Fibroblast of skin of back (primary cell): Measurements from ENCODE around the gene GAGE12G. TPM values are rescaled to one million over a fixed set of nuclear protein-coding genes. Genes with fewer than 3 reads are reported as not detected.
"Not testable (repeated sequence)": the region's sequence is repeated elsewhere in the genome, so short reads cannot be mapped to it uniquely, and the experiment has no call there.

Experiments used
- DNase-seq: peaks from one replicate; pipeline ENCODE4 v3.0.0-alpha.2; 2013
- polyA plus RNA-seq, 2 experiments: library from polyadenylated mRNA; unstranded; fragments of 120-200 nt; gene quantifications; one replicate each; pipeline ENCODE4 v1.2.1, GENCODE V29; 2013; ENCODE audit not compliant: insufficient read length in 2 of 2

Gene GAGE12G, protein sequence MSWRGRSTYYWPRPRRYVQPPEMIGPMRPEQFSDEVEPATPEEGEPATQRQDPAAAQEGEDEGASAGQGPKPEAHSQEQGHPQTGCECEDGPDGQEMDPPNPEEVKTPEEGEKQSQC
- not detected for polyA plus RNA-seq (2013, experiment 1 of 2; ENCODE audit: insufficient read length)
- not detected for polyA plus RNA-seq (2013, experiment 2 of 2; ENCODE audit: insufficient read length)

DNA sequence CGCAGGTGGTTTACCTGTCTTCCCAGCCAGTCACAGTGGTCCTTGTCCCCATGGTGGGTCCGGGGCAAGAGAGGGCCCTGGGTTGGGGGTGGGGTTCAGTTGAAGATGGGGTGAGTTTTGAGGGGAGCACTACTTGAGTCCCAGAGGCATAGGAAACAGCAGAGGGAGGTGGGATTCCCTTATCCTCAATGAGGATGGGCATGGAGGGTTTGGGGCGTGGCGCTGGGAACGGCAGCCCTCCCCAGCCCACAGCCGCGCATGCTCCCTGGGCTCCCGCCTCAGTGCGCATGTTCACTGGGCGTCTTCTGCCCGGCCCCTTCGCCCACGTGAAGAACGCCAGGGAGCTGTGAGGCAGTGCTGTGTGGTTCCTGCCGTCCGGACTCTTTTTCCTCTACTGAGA lies at the start of gene GAGE12G:
Gene GAGE12G, plus strand, starts transcription at position 301 of the 400 bp plus-strand sequence. CDS start 1,155 bp downstream, outside the sequence.
- not testable (repeated sequence) for DNase-seq

DNA sequence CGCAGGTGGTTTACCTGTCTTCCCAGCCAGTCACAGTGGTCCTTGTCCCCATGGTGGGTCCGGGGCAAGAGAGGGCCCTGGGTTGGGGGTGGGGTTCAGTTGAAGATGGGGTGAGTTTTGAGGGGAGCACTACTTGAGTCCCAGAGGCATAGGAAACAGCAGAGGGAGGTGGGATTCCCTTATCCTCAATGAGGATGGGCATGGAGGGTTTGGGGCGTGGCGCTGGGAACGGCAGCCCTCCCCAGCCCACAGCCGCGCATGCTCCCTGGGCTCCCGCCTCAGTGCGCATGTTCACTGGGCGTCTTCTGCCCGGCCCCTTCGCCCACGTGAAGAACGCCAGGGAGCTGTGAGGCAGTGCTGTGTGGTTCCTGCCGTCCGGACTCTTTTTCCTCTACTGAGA lies 38.3 kb upstream of the GAGE12G start, which contains the start of gene GAGE12C:
Gene GAGE12C, plus strand, starts transcription at position 301 of the 400 bp plus-strand sequence. CDS start 1,155 bp downstream, outside the sequence.
- DNase-seq, result not testable (repeated sequence)

DNA sequence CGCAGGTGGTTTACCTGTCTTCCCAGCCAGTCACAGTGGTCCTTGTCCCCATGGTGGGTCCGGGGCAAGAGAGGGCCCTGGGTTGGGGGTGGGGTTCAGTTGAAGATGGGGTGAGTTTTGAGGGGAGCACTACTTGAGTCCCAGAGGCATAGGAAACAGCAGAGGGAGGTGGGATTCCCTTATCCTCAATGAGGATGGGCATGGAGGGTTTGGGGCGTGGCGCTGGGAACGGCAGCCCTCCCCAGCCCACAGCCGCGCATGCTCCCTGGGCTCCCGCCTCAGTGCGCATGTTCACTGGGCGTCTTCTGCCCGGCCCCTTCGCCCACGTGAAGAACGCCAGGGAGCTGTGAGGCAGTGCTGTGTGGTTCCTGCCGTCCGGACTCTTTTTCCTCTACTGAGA lies 28.8 kb upstream of the GAGE12G start, which contains the start of gene GAGE12D:
Gene GAGE12D, plus strand, starts transcription at position 301 of the 400 bp plus-strand sequence. CDS start 1,155 bp downstream, outside the sequence.
- DNase-seq, result not testable (repeated sequence)

DNA sequence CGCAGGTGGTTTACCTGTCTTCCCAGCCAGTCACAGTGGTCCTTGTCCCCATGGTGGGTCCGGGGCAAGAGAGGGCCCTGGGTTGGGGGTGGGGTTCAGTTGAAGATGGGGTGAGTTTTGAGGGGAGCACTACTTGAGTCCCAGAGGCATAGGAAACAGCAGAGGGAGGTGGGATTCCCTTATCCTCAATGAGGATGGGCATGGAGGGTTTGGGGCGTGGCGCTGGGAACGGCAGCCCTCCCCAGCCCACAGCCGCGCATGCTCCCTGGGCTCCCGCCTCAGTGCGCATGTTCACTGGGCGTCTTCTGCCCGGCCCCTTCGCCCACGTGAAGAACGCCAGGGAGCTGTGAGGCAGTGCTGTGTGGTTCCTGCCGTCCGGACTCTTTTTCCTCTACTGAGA lies 19.2 kb upstream of the GAGE12G start, which contains the start of gene GAGE12E:
Gene GAGE12E, plus strand, starts transcription at position 301 of the 400 bp plus-strand sequence. CDS start 1,155 bp downstream, outside the sequence.
- not testable (repeated sequence) for DNase-seq

DNA sequence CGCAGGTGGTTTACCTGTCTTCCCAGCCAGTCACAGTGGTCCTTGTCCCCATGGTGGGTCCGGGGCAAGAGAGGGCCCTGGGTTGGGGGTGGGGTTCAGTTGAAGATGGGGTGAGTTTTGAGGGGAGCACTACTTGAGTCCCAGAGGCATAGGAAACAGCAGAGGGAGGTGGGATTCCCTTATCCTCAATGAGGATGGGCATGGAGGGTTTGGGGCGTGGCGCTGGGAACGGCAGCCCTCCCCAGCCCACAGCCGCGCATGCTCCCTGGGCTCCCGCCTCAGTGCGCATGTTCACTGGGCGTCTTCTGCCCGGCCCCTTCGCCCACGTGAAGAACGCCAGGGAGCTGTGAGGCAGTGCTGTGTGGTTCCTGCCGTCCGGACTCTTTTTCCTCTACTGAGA lies 9.7 kb upstream of the GAGE12G start, which contains the start of gene GAGE12F:
Gene GAGE12F, plus strand, starts transcription at position 301 of the 400 bp plus-strand sequence. CDS start 1,155 bp downstream, outside the sequence.
- not testable (repeated sequence) for DNase-seq

DNA sequence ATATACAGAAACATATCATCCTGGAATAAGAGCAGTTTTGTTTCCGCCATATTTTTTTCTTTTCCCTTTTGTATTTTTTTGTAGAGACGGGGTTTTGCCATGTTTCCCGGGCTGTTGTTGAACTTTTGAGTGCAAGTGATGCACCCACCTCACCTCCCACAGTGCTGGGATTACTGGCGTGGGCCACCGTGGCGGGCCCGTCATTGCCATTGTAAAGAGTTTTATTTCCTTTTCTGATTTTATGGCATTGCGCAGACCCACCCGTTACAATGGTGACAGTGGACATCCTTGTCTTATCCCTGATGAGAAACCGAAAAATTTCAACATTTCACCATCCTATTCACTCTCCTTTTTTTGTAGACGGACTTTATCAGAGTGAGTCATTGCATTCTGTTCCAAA lies 1.5 kb upstream of the GAGE12G start:
- not testable (repeated sequence) for DNase-seq

DNA sequence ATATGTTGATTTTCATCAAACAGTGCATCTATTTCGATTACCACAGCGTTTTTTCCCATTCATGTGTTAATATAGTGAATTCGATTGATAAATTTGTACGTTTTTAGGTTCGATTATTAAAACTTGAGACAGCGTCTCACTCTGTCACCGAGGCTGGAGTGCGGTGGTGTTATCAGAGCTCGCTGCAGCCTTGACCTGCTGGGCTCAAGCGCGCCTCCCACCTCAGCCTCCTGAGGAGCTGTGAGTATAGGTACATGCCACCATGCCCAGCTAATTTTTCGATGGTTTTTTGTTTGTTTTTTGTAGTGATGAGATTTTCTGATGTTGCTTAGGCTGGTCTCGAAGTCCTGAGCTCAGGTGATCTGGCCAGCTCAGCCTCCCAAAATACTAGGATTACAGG lies 1.0 kb upstream of the GAGE12G start:
- not testable (repeated sequence) for DNase-seq

DNA sequence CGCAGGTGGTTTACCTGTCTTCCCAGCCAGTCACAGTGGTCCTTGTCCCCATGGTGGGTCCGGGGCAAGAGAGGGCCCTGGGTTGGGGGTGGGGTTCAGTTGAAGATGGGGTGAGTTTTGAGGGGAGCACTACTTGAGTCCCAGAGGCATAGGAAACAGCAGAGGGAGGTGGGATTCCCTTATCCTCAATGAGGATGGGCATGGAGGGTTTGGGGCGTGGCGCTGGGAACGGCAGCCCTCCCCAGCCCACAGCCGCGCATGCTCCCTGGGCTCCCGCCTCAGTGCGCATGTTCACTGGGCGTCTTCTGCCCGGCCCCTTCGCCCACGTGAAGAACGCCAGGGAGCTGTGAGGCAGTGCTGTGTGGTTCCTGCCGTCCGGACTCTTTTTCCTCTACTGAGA lies 9.4 kb downstream of the GAGE12G start, which contains the start of gene GAGE12H:
Gene GAGE12H, plus strand, starts transcription at position 301 of the 400 bp plus-strand sequence. CDS start 1,155 bp downstream, outside the sequence.
- not testable (repeated sequence) for DNase-seq

DNA sequence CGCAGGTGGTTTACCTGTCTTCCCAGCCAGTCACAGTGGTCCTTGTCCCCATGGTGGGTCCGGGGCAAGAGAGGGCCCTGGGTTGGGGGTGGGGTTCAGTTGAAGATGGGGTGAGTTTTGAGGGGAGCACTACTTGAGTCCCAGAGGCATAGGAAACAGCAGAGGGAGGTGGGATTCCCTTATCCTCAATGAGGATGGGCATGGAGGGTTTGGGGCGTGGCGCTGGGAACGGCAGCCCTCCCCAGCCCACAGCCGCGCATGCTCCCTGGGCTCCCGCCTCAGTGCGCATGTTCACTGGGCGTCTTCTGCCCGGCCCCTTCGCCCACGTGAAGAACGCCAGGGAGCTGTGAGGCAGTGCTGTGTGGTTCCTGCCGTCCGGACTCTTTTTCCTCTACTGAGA lies 19.0 kb downstream of the GAGE12G start, which contains the start of gene GAGE2A:
Gene GAGE2A, plus strand, starts transcription at position 301 of the 400 bp plus-strand sequence. CDS start 1,155 bp downstream, outside the sequence.
- not testable (repeated sequence) for DNase-seq

DNA sequence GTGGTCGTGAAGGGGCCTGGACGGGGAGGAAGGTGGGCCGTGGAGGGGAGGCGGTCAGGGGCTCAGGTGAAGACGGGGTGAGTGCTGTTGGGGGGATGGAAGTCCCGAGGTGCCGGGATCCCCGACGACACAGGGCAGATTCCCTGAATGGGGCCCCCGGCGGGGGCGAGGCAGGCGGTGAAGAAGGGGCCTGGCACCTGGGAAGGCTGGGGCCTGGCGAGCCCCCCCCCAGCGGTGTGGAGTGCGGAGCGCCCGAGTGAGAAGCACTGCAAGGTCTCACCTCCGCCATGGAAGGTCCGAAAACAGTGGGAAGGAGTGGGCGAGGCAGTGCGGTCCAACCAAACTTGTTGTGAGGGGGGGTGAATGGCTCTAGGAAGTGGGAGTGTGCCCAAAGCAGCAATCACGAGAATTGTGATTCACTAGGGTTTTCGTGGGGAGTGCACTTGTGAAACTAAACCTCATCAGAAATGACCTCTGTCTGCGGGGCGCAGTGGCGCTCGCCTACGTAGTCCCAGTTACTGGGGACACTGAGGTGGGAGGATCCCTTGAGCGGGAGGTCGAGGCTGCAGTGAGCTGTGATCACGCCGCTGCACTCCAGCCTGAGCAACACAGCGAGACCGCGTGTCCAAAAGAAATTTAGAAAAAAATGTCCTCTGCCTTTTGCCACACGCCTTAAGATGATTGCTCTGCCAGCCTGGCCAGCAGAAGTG lies 19.7 kb downstream of the GAGE12G start:
- not testable (repeated sequence) for DNase-seq

DNA sequence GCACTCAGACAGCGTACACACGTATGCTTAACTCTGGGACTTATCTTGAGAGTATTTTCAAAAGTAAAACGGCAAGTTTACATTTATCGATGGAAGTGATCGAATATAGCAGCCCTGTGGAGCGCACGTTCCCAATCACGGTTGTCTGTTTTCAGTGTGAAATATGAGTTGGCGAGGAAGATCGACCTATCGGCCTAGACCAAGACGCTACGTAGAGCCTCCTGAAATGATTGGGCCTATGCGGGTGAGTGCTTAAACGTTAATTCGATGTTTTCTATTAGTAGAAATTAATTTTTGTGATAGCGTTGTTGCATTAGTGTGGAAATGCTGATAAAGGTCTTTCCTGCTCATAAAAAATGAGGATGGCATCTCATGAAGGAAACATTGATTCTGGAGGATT lies 20.3 kb downstream of the GAGE12G start:
- not testable (repeated sequence) for DNase-seq

DNA sequence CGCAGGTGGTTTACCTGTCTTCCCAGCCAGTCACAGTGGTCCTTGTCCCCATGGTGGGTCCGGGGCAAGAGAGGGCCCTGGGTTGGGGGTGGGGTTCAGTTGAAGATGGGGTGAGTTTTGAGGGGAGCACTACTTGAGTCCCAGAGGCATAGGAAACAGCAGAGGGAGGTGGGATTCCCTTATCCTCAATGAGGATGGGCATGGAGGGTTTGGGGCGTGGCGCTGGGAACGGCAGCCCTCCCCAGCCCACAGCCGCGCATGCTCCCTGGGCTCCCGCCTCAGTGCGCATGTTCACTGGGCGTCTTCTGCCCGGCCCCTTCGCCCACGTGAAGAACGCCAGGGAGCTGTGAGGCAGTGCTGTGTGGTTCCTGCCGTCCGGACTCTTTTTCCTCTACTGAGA lies 28.5 kb downstream of the GAGE12G start, which contains the start of gene GAGE1:
Gene GAGE1, plus strand, starts transcription at position 301 of the 400 bp plus-strand sequence. CDS start 1,155 bp downstream, outside the sequence.
- DNase-seq, result not testable (repeated sequence)

DNA sequence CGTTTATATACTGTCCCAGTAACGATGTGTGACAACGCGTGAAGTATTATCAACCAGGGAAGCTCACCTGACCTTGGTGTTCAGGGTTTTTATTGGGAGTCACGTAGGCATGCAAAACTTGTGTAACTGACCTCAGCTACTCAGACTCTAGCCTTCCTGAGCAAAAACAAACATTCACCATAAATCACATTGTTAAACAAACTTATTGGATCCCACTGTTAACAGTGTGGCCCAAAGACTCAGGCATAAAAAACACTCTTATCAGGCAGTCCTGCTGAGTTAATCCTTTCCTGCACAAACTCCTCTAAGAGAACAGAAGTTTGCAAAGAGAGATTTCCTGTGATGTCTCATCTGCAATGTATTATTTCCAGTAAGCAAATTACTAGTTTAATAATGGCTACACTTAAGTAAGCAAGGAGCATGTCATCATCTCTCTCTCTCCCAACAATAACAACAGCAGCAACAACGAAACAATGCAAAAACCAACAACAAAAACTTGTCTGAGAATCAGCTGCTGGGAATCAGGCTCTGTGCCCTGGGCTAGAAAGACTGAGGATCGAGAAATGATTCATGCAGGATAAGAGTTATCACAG lies 40.6 kb downstream of the GAGE12G start:
- no peak for DNase-seq

DNA sequence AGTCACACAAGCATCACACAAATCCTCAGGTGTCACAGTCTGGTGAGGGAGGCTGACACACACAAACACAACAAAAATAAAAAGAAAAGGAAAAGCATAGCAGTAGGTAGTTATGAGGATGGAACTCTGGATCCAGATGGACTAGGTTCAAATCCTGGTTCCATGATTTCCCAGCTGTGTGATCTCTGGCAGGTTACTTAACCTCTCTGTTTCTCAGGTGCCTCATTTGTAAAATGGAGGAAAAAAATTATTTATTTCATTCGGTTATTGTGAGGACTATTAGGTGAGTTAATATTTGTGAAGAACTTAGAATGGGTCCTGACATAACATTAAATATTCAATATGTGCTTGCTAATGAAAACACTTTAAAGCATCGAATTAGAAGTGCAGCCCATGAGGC lies 48.4 kb downstream of the GAGE12G start:
- no peak for DNase-seq
